Ovary (tissue), 3 donors: Measurements from ENCODE around the gene PRAMEF9.
"Not testable (repeated sequence)": the region's sequence is repeated elsewhere in the genome, so short reads cannot be mapped to it uniquely, and the experiment has no call there.

Experiments used
- EP300 ChIP-seq: sonication (generic); formaldehyde crosslinking; IDR thresholded peaks from one replicate; pipeline ENCODE4 v1.6.1; 2017; ENCODE audit warnings: antibody characterized with exemption
- POLR2A ChIP-seq: fragments of 450-650 bp; IDR thresholded peaks from one replicate; pipeline ENCODE4 v1.6.1; 2017; ENCODE audit warnings: antibody characterized with exemption, mild to moderate bottlenecking, moderate library complexity
- TF ChIP-seq, protein P1 (sequence below), 3 donors: fragments of 450-650 bp in 2 of 3; fragments of 200-600 bp in 1 of 3; IDR thresholded peaks; one replicate each; pipeline versions ENCODE4 v1.5.1 to v1.8.0; 2016 to 2022; ENCODE audit warnings: antibody characterized with exemption in 3 of 3, mild to moderate bottlenecking in 1 of 3
- donor health status: DM: no; HTN: no; CAD: no.

DNA sequence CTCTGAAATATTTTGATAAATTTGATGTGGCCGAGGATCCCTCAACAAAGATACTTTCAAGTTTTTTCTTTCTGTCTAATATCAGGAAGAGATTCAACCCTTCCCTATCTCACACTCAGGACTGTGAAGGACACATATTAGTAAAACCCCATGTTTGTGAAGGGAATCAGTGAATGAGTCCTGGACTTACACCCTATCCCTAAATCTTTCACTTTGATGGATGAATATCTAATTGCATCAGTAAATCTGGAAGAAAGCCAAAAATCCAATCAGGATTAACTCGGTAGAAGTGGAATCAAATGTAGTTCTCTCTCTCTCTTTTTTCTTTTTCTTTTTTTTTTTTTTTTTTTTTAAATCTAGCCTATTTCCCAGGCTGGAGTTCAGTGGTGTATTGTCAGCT, at the start of gene PRAMEF9:
- TF ChIP-seq, protein P1, sequence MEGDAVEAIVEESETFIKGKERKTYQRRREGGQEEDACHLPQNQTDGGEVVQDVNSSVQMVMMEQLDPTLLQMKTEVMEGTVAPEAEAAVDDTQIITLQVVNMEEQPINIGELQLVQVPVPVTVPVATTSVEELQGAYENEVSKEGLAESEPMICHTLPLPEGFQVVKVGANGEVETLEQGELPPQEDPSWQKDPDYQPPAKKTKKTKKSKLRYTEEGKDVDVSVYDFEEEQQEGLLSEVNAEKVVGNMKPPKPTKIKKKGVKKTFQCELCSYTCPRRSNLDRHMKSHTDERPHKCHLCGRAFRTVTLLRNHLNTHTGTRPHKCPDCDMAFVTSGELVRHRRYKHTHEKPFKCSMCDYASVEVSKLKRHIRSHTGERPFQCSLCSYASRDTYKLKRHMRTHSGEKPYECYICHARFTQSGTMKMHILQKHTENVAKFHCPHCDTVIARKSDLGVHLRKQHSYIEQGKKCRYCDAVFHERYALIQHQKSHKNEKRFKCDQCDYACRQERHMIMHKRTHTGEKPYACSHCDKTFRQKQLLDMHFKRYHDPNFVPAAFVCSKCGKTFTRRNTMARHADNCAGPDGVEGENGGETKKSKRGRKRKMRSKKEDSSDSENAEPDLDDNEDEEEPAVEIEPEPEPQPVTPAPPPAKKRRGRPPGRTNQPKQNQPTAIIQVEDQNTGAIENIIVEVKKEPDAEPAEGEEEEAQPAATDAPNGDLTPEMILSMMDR (IDR thresholded peaks at IDR 0.05): not testable (repeated sequence)
- TF ChIP-seq POLR2A, EP300: not testable (repeated sequence)
